Measurements from ENCODE around the gene ART3. TPM values are rescaled to one million over a fixed set of nuclear protein-coding genes. Genes with fewer than 3 reads are reported as not detected.

Gene ART3
- total and polyA plus RNA-seq, 9 of the 15 experiments (the other 6 are each of a cell fraction or from before 2014, with no cell fraction given) = 0.69 to 1.4 (median 1.1) TPM; not detected in 1

DNA sequence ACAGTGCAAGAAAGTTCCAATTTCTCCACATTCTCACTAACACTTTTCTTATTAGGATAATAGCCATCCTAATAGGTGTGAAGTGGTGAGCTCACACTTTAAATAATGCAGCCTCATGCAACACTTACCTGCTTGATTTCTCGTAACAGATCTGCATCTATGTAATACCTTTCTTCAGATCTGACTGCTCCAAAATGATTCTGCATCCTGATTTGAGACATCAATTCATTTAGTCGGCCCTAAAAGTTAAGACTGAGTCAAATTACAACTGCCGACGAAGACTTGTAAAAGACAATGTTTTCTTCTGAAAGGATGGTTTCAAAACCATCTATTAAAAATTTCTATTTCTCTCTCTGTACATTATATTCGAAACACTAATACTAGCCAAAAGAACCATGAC, 43.0 kb downstream of the ART3 start:
- CTCF ChIA-PET (ENCODE audit: low intra/inter-chr PET ratio) = interaction anchor here (0.7 kb wide), 1 partner anchor 516 kb away, joined by 3 read pairs; no protein-coding TSS in a partner anchor
- DNase-seq (ENCODE audit: extremely low read depth in 1 of 4, low spot score in 3 of 4) = no peak
- TF ChIP-seq RNF2 (IDR thresholded peaks at IDR 0.05) (no peak), ZNF316 (IDR thresholded peaks at IDR 0.05) (no peak), RBM34 (IDR thresholded peaks at IDR 0.05; ENCODE audit: borderline replicate concordance, insufficient read depth, low read length) (no peak), ZNF696 (CRISPR knock-in tag; conservative IDR thresholded peaks at IDR 0.05) (no peak), ZNF263 (CRISPR knock-in tag; IDR thresholded peaks at IDR 0.05; ENCODE audit: borderline replicate concordance) (no peak), ZNF384 (IDR thresholded peaks at IDR 0.05; ENCODE audit: low read depth, low read length) (no peak), ZBTB2 (IDR thresholded peaks at IDR 0.05) (no peak), JUNB (CRISPR knock-in tag; conservative IDR thresholded peaks at IDR 0.05) (no peak), MAFK (IDR thresholded peaks at IDR 0.05; ENCODE audit: low read length) (no peak), RHOXF2B (CRISPR knock-in tag; conservative IDR thresholded peaks at IDR 0.05) (no peak), RBM22 (IDR thresholded peaks at IDR 0.05; ENCODE audit: low read depth, low read length, poor library complexity, severe bottlenecking) (no peak)
- TF ChIP-seq, protein P1, sequence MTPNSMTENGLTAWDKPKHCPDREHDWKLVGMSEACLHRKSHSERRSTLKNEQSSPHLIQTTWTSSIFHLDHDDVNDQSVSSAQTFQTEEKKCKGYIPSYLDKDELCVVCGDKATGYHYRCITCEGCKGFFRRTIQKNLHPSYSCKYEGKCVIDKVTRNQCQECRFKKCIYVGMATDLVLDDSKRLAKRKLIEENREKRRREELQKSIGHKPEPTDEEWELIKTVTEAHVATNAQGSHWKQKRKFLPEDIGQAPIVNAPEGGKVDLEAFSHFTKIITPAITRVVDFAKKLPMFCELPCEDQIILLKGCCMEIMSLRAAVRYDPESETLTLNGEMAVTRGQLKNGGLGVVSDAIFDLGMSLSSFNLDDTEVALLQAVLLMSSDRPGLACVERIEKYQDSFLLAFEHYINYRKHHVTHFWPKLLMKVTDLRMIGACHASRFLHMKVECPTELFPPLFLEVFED (CRISPR knock-in tag; conservative IDR thresholded peaks at IDR 0.05) = no peak
- TF ChIP-seq, protein P2, sequence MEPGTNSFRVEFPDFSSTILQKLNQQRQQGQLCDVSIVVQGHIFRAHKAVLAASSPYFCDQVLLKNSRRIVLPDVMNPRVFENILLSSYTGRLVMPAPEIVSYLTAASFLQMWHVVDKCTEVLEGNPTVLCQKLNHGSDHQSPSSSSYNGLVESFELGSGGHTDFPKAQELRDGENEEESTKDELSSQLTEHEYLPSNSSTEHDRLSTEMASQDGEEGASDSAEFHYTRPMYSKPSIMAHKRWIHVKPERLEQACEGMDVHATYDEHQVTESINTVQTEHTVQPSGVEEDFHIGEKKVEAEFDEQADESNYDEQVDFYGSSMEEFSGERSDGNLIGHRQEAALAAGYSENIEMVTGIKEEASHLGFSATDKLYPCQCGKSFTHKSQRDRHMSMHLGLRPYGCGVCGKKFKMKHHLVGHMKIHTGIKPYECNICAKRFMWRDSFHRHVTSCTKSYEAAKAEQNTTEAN (CRISPR knock-in tag; IDR thresholded peaks at IDR 0.05) = no peak
- TF ChIP-seq, protein P3, sequence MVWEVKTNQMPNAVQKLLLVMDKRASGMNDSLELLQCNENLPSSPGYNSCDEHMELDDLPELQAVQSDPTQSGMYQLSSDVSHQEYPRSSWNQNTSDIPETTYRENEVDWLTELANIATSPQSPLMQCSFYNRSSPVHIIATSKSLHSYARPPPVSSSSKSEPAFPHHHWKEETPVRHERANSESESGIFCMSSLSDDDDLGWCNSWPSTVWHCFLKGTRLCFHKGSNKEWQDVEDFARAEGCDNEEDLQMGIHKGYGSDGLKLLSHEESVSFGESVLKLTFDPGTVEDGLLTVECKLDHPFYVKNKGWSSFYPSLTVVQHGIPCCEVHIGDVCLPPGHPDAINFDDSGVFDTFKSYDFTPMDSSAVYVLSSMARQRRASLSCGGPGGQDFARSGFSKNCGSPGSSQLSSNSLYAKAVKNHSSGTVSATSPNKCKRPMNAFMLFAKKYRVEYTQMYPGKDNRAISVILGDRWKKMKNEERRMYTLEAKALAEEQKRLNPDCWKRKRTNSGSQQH (CRISPR knock-in tag; IDR thresholded peaks at IDR 0.05) = no peak
- TF ChIP-seq, protein P4, sequence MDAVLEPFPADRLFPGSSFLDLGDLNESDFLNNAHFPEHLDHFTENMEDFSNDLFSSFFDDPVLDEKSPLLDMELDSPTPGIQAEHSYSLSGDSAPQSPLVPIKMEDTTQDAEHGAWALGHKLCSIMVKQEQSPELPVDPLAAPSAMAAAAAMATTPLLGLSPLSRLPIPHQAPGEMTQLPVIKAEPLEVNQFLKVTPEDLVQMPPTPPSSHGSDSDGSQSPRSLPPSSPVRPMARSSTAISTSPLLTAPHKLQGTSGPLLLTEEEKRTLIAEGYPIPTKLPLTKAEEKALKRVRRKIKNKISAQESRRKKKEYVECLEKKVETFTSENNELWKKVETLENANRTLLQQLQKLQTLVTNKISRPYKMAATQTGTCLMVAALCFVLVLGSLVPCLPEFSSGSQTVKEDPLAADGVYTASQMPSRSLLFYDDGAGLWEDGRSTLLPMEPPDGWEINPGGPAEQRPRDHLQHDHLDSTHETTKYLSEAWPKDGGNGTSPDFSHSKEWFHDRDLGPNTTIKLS (IDR thresholded peaks at IDR 0.05; ENCODE audit: borderline replicate concordance, low read depth) = no peak

More for the DNA sequence above, 43.0 kb downstream of the ART3 start:
- H3K4me1 ChIP-seq (replicated peaks in 1 of 2; ENCODE audit: control insufficient read depth in 2 of 2, insufficient read depth in 2 of 2, low read length in 2 of 2) = no peaks in the 10 kb centered on the region
- H3K9me3 ChIP-seq (replicated peaks; ENCODE audit: control insufficient read depth, insufficient read depth, low read depth, low read length) = no peaks in the 10 kb centered on the region
- no peak for ATAC-seq
- intact Hi-C loops (cut with micrococcal nuclease) (no loop called here), in situ Hi-C loops (cut with MboI) (no loop called here)
- H3K4me2 ChIP-seq (ENCODE audit: insufficient read depth, low read length) = no peak overlapping the region
- H4K20me1 ChIP-seq (replicated peaks; ENCODE audit: control insufficient read depth, insufficient read depth, low read length) = no peaks in the 10 kb centered on the region
- no TSS peak for BruUV-seq (replicated peaks)
- H3K79me2 ChIP-seq (ENCODE audit: control insufficient read depth, insufficient read depth, low read length) = no peaks in the 10 kb centered on the region
- no peaks in the 10 kb centered on the region for H3K27me3 ChIP-seq (ENCODE audit: control insufficient read depth in 2 of 2, insufficient read depth in 2 of 2, low read length in 2 of 2)
- 100% methylated on average over 5 of the region's 5 CpGs for WGBS (ENCODE audit: insufficient coverage, low coverage, missing lambda C conversion rate)
- no peak overlapping the region for H3K4me3 ChIP-seq
- no peak overlapping the region for H3K27ac ChIP-seq (ENCODE audit: extremely low read depth, low read depth, low read length)
- no peaks in the 10 kb centered on the region for H3K9me1 ChIP-seq (ENCODE audit: control insufficient read depth, insufficient read depth, low read length)
- no peak overlapping the region for H3K9ac ChIP-seq (ENCODE audit: insufficient read depth in 1 of 2, low read depth in 2 of 2, low read length in 2 of 2)
- POLR2A ChIA-PET = interaction anchor here (0.5 kb wide), 1 partner anchor 311 kb away, joined by 4 read pairs; no protein-coding TSS in a partner anchor
- FAIRE-seq = no peak
- no peak overlapping the region for H2AFZ ChIP-seq (ENCODE audit: low read depth, low read length)
- H3K36me3 ChIP-seq (ENCODE audit: control insufficient read depth, insufficient read depth, low read length) = peaks cover 86% of the 10 kb centered on the region
